ENCODE data around the gene ZPBP.

Gene ZPBP, protein sequence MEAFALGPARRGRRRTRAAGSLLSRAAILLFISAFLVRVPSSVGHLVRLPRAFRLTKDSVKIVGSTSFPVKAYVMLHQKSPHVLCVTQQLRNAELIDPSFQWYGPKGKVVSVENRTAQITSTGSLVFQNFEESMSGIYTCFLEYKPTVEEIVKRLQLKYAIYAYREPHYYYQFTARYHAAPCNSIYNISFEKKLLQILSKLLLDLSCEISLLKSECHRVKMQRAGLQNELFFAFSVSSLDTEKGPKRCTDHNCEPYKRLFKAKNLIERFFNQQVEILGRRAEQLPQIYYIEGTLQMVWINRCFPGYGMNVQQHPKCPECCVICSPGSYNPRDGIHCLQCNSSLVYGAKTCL

DNA sequence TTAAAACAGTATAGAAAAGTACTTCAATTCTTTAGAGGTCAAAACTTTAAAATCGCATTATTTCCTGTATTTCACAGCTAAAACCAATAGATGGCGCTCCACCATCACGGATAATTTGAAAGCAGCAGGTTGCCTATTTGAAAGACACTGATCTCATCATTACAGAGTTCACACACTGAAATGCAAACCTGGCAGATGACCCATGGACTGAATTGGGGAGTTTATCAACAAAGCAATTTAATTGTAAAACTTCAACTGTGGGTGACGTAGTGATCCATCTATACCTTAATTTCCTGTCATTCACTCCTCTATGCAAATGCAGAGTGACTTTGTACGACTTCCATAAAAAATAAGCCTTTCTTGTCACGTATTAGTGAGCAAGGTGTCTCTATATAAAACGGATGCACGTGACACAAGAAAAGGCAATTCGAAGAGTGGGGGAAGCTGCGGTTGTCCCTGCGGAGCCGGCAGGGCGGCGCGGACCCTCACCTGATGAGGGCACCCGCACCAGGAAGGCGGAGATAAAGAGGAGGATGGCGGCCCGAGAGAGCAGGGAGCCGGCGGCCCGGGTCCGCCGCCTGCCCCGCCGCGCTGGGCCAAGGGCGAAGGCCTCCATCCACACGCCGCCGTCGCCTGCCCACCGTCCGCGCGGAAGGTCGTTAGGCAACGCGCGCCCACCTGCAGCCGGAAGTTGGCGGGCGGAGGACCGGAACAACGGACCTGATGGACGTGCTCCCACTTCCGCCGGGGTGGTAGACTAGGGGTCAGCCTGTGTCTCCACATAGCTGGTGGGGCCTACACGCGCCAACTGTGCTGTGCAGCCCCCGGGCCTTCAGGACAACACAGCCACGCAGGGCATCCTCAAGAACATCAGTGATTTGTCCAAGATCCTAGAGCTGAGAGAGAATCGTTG is at the start of gene ZPBP:
Gene ZPBP (minus strand): TSS at position 668 of the 913 bp plus-strand sequence. CDS start 52 bp downstream, at position 616.
- in situ Hi-C loops (cut with MboI; ENCODE audit: low sequenced_read_pairs) = loop anchor here (25.0 kb wide), 1 partner anchor 1069 kb away; no protein-coding TSS in a partner anchor

- in situ Hi-C loops (cut with MboI; ENCODE audit: low sequenced_read_pairs) = no loop called here
Observed at GRCh38 chr7:50142425-50143017, 49.5 kb upstream of the ZPBP start.

GRCh38 chr7:50141854-50142253 is 48.8 kb upstream of the ZPBP start:
- in situ Hi-C loops (cut with MboI; ENCODE audit: low sequenced_read_pairs) = no loop called here

GRCh38 chr7:50141131-50141530 is 48.1 kb upstream of the ZPBP start:
- in situ Hi-C loops (cut with MboI; ENCODE audit: low sequenced_read_pairs) = no loop called here

DNA sequence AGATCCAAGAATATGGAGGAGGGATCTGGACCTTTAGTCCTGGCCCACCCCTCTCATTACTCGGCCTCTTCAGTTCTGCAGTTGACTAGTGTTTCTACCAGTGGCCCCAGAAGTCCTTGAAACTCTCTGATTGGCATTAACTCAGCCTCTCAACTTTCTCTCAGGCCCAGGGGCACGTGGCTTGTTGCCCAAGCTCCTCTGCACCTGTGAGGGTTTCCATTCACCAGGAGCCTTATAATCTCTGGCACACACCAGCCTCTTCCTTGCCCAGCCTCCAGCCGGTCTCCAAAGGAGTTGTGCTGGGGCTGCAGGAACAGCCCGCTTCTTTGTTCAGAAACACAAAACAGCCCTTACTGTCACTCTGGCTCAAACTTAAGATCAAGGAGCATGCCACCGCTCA is 47.6 kb upstream of the ZPBP start:
- in situ Hi-C loops (cut with MboI; ENCODE audit: low sequenced_read_pairs) = no loop called here

GRCh38 chr7:50138101-50138500 is 45.1 kb upstream of the ZPBP start:
- in situ Hi-C loops (cut with MboI; ENCODE audit: low sequenced_read_pairs) = no loop called here

DNA sequence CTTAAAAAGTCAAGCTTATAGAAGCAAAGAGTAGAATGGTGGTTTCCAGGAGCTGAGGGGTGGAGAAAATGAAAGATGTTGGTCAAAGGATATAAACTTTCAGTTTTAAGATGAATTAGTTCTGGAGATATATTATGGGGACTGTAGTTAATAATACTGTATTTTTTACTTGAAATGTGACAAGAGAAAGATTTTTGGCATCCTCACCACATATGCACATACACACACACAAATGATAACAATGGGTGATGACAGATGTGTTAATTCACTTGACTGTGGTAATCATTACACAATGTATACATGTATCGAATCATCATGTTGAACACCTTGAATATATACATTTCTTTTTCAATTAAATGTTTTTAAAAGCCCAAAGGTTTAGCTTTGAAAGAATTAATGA is 32.7 kb upstream of the ZPBP start:
- in situ Hi-C loops (cut with MboI; ENCODE audit: low sequenced_read_pairs) = no loop called here

GRCh38 chr7:50121286-50121685 is 28.2 kb upstream of the ZPBP start:
- in situ Hi-C loops (cut with MboI; ENCODE audit: low sequenced_read_pairs) = no loop called here

DNA sequence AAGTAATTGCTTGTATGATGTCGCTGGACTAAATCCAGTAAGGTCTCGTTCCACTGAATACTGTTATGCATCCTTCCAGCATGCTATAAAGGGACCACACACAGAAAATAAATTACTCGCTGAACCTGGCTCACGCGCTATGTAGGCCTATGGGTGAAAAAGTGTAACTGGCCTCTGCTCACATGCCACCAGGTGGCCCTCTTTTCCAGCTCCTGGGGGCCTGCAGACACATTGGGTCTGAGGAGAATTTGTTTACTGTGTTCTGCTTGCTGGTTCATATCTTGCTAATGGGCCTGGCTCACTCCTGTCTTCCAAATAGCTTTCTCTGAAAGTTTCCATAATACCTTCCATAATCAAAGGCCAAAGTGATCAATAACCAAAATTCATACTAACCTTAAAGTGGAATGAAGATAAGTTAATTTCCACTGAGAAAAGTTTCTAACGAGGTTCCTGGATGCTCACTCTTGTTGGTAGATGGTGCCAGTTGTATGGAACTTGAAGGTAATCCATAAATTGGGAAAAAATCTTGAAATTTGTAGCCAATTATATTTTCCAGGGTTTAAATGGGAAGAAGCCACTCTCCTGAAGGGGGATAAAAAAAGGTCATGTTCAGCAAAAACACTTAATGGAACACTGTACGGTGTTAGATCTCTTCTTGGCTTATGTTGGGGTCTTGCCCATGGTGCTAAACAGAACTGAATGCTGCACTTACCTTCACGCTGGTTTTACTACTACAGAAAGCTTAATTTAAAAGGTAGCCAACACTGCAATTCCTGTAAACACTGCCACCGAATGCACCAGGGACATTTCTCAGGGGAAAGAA is 27.0 kb upstream of the ZPBP start:
- in situ Hi-C loops (cut with MboI; ENCODE audit: low sequenced_read_pairs) = no loop called here

DNA sequence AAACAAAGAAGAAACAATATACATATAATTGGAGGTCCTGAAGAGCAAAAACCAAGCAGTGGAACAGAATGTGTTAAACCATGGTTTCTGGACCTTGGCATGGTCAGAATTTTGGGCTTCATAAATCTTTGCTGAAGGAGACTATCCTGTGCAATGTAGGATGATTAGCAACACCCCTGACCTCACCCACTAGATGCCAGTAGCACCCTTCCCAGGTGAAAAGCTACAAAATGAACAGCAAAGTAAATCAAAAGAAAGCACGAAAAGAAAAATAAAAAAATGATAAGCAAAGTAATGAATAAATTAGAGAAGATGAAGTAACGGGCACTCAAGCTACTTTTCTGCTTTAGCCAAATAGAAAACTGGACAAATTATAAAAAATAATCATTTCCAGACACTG is 19.2 kb upstream of the ZPBP start:
- in situ Hi-C loops (cut with MboI; ENCODE audit: low sequenced_read_pairs) = no loop called here

DNA sequence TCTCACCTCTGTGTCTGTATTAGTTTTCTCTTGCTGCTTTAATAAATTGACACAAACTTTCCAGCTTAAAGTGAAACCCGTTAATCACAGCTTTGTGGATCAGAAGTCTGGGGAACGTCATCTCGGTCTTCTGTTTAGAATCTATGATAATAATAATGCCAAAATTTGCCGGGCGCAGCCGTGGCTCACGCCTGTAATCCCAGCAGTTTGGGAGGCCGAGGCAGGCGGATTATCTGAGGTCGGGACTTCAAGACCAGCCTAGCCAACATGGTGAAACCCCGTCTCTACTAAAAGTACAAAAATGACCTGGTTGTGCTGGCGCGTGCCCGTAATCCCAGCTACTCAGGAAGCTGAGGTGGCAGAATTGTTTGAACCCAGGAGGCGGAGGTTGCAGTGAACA is 8.8 kb upstream of the ZPBP start:
- in situ Hi-C loops (cut with MboI; ENCODE audit: low sequenced_read_pairs) = no loop called here

DNA sequence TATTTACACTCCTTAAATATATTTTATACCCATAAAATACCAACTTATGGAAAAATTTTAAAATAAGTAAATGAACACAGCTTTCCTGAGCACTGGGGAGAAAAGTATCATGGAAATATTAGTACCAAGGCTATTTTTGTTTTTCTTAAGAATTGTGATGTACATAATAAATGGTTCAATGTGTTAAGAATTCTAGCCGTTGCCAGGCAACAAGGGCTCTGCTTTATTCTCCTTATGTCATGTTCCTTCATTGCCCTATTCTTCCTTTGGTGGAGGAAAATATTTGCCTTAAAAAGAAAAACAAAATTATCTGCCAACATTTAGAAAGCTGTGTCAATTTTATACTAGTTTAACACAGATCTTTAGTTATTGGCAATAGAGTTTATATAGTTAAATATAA is 2.6 kb upstream of the ZPBP start:
- in situ Hi-C loops (cut with MboI; ENCODE audit: low sequenced_read_pairs) = loop anchor here (25.0 kb wide), 1 partner anchor 1067 kb away; no protein-coding TSS in a partner anchor

GRCh38 chr7:50088463-50089129 is 4.5 kb downstream of the ZPBP start:
- in situ Hi-C loops (cut with MboI; ENCODE audit: low sequenced_read_pairs) = loop anchor here (25.0 kb wide), 1 partner anchor 1074 kb away; no protein-coding TSS in a partner anchor

- in situ Hi-C loops (cut with MboI; ENCODE audit: low sequenced_read_pairs) = loop anchor here (25.0 kb wide), 1 partner anchor 1077 kb away; no protein-coding TSS in a partner anchor
Observed at GRCh38 chr7:50085344-50085743, 7.7 kb downstream of the ZPBP start.

DNA sequence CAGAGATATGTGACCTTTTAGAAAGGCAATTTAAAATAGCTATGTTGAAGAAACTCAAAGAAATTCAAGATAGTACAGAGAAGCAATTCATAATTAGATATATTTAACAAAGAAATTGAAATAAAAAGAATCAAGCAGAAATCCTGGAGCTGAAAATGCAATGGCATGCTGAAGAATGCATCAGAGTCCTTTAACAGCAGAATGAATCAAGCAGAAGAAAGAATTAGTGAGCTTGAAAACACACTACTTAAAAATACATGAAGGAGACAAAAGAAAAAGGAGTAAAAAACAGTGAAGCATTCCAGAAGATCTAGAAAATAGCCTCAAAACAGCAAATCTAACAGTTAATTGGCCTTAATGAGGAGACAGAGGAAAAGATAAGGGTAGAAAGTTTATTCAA is 20.0 kb downstream of the ZPBP start:
- in situ Hi-C loops (cut with MboI; ENCODE audit: low sequenced_read_pairs) = no loop called here

DNA sequence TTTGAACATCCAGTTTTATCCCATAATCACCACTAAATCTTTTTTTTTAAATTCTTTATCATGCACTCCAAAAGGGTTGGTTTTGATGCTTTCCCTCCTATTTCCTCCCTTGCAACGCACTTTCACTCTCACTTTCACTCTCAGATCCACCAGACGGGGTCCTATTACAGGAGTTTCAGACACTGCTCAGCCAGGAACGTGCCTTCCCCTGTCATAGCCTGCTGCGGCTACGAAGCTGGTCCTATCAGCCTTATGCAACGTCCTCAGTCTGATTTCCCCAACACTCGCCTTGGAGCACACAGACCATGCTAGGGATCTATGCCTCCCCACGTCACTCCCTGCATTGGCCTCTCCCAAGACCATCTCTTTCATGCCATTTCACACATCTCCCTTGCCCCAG is 23.4 kb downstream of the ZPBP start:
- in situ Hi-C loops (cut with MboI; ENCODE audit: low sequenced_read_pairs) = no loop called here

DNA sequence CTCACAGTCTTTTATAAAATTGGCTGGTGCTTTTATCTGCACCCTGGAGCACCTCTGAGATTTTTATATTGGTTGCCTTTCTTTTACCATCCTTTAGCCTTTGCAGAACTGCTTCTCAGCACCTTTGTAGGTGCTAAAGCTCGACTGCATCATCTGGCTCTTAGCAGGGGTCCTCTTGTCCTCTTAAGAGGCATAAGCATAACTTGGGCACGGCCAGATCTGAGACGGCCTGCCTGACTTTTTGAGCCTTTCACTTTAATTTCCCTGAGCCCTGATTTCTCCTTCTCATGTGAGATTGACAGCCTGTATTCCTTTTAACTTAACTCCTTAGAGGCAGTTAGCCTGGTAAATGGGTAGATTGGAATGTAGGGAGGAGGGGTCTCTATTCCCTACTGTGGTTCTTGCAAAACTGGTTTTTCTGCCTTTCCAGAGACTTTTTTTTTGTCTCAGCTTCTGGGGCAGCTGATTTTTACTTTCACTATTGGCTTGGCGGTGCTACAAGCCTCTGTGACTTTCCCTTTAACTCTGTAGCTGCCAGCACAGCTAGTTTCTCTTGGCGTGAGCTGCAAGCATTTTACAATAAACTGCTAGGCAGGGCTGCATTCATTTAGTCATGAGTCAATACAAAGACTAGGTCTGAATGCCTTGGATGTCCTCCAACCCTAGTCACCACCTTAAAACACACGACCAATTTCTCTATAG is 24.0 kb downstream of the ZPBP start:
- in situ Hi-C loops (cut with MboI; ENCODE audit: low sequenced_read_pairs) = no loop called here

DNA sequence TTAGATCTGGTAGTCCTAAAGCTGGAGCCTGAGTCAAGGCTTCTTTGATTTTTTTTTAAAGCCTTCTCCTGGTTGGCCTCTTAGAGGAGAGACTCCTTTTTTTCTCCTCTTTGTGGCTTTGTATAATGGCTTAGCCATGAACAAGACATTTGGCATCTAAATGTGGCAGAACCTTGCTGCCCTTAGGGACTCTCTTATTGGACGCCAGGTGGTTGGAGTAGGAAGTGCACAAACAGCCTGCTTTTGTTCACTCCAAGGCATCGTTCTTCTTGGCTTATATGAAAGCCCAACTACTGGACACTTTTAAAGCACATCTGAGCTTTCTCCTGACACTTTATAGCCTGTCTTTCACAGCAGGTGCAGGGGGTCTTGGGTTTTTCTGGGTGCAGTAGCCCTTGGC is 25.0 kb downstream of the ZPBP start:
- in situ Hi-C loops (cut with MboI; ENCODE audit: low sequenced_read_pairs) = no loop called here

GRCh38 chr7:50062951-50063350 is 30.1 kb downstream of the ZPBP start:
- in situ Hi-C loops (cut with MboI; ENCODE audit: low sequenced_read_pairs) = no loop called here

Measured in HL-60/S4 (cell line).